ENCODE data around the gene ELL2.
"Not testable (repeated sequence)": the region's sequence is repeated elsewhere in the genome, so short reads cannot be mapped to it uniquely, and the experiment has no call there.

Gene ELL2

DNA sequence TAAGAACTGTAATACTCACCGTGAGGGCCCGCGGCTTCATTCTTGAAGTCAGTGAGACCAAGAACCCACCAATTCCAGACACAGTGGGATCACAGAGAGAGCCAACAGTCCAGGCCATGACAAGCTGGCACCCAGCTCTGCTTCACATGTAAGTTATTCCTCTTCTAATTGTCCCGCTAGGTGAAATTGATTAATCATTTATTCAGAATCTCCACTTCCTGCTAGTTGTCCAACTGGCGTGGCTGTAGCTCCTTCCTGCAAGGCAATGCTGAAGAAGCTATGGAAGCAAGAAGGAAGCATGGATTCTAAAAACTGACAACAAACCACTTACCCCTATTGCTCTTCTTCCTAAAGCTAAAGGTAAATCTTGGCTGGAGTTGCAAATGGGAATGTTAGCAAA, 109.1 kb downstream of the ELL2 start:
- Histone ChIP-seq H3K36me3 (ENCODE audit: control insufficient read depth, insufficient read depth, low read length) (no peaks in the 10 kb centered on the region), H3K27me3 (replicated peaks; ENCODE audit: control insufficient read depth, insufficient read depth, low read length) (no peaks in the 10 kb centered on the region), H3K4me3 (replicated peaks; ENCODE audit: low read depth, low read length) (no peak overlapping the region)
- TF ChIP-seq, protein P1, sequence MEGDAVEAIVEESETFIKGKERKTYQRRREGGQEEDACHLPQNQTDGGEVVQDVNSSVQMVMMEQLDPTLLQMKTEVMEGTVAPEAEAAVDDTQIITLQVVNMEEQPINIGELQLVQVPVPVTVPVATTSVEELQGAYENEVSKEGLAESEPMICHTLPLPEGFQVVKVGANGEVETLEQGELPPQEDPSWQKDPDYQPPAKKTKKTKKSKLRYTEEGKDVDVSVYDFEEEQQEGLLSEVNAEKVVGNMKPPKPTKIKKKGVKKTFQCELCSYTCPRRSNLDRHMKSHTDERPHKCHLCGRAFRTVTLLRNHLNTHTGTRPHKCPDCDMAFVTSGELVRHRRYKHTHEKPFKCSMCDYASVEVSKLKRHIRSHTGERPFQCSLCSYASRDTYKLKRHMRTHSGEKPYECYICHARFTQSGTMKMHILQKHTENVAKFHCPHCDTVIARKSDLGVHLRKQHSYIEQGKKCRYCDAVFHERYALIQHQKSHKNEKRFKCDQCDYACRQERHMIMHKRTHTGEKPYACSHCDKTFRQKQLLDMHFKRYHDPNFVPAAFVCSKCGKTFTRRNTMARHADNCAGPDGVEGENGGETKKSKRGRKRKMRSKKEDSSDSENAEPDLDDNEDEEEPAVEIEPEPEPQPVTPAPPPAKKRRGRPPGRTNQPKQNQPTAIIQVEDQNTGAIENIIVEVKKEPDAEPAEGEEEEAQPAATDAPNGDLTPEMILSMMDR (IDR thresholded peaks at IDR 0.05; ENCODE audit: insufficient read depth, low read length, poor library complexity, severe bottlenecking), result no peak
- no peak for DNase-seq (ENCODE audit: extremely low read depth, insufficient read length)

GRCh38 chr5:95851141-95851540, 110.5 kb downstream of the ELL2 start:
- not testable (repeated sequence) for DNase-seq (ENCODE audit: extremely low read depth, insufficient read length); H3K27me3 ChIP-seq (replicated peaks; ENCODE audit: control insufficient read depth, insufficient read depth, low read length); H3K4me3 ChIP-seq (replicated peaks; ENCODE audit: low read depth, low read length); H3K36me3 ChIP-seq (ENCODE audit: control insufficient read depth, insufficient read depth, low read length)

DNA sequence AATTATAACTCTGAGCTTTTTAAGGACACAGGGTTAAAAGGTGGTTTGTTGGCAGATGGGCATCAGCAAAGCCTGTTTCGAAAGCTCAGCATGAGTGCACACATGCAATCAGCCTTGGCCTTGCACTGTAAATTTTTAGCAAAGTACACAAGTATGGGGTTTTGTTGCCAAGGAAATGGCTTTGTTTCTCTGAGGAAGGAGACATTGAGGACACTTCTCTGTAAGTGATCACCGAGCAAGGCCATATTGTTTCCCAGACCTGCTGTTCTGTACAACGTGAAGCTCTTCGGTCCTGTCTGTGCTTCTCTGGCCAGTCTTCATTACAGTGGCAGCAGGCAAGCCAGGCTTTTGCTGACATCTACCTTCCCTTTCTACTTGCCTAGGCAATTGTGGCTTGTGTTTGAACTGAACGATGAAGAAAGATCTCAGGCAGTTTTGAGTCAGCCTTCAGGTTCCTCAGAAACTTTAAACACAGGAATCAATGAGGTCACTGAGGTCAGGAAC, 111.2 kb downstream of the ELL2 start:
- H3K36me3 ChIP-seq (ENCODE audit: control insufficient read depth, insufficient read depth, low read length), result no peaks in the 10 kb centered on the region
- no peaks in the 10 kb centered on the region for H3K27me3 ChIP-seq (replicated peaks; ENCODE audit: control insufficient read depth, insufficient read depth, low read length)
- no peak overlapping the region for H3K4me3 ChIP-seq (replicated peaks; ENCODE audit: low read depth, low read length)
- DNase-seq (ENCODE audit: extremely low read depth, insufficient read length), result no peak
- TF ChIP-seq, protein P1 (IDR thresholded peaks at IDR 0.05; ENCODE audit: insufficient read depth, low read length, poor library complexity, severe bottlenecking), result no peak

- TF ChIP-seq, protein P1 (IDR thresholded peaks at IDR 0.05; ENCODE audit: insufficient read depth, low read length, poor library complexity, severe bottlenecking), result no peak
- Histone ChIP-seq H3K27me3 (replicated peaks; ENCODE audit: control insufficient read depth, insufficient read depth, low read length) (no peaks in the 10 kb centered on the region), H3K36me3 (ENCODE audit: control insufficient read depth, insufficient read depth, low read length) (no peaks in the 10 kb centered on the region), H3K4me3 (replicated peaks; ENCODE audit: low read depth, low read length) (no peak overlapping the region)
- DNase-seq (ENCODE audit: extremely low read depth, insufficient read length), result no peak
Measured at GRCh38 chr5:95848701-95849100, 113.0 kb downstream of the ELL2 start.

DNA sequence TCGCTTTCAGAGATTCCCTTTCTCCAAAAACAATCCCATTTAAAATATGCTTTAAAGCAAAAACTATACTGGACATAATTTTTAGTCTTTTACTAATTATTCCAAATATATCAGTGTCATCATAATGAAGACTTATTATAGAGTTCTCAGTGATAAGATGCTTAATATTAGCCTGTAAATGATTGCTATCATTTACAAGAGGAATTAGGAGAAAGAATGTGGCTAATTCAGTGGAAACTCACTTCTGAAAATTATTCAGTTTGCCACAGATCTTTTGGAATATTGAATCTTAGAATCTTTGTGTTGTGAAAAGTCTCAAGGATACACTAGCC, 114.4 kb downstream of the ELL2 start:
- no peak for DNase-seq (ENCODE audit: extremely low read depth, insufficient read length)
- Histone ChIP-seq H3K27me3 (replicated peaks; ENCODE audit: control insufficient read depth, insufficient read depth, low read length) (no peaks in the 10 kb centered on the region), H3K36me3 (ENCODE audit: control insufficient read depth, insufficient read depth, low read length) (no peaks in the 10 kb centered on the region), H3K4me3 (replicated peaks; ENCODE audit: low read depth, low read length) (no peak overlapping the region)
- TF ChIP-seq, protein P1 (IDR thresholded peaks at IDR 0.05; ENCODE audit: insufficient read depth, low read length, poor library complexity, severe bottlenecking), result no peak

- Histone ChIP-seq H3K36me3 (ENCODE audit: control insufficient read depth, insufficient read depth, low read length) (no peaks in the 10 kb centered on the region), H3K27me3 (replicated peaks; ENCODE audit: control insufficient read depth, insufficient read depth, low read length) (no peaks in the 10 kb centered on the region), H3K4me3 (replicated peaks; ENCODE audit: low read depth, low read length) (no peak overlapping the region)
- no peak for DNase-seq (ENCODE audit: extremely low read depth, insufficient read length)
- TF ChIP-seq, protein P1 (IDR thresholded peaks at IDR 0.05; ENCODE audit: insufficient read depth, low read length, poor library complexity, severe bottlenecking), result peak; percentile 85
Measured at GRCh38 chr5:95846554-95847260, 114.9 kb downstream of the ELL2 start.

Measured in GM06990 (cell line).